ENCODE results near the gene MAP6D1.

- TF ChIP-seq EZH2 (IDR thresholded peaks at IDR 0.05; ENCODE audit: low read length, missing control alignments): no peak
- no peak for TF ChIP-seq CTCF (conservative IDR thresholded peaks at IDR 0.05 in 1 of 2, IDR thresholded peaks at IDR 0.05 in 1 of 2; ENCODE audit: low read depth in 1 of 2, low read length in 2 of 2)
Observed at GRCh38 chr3:183868796-183869195, 43.4 kb upstream of the MAP6D1 start.

Measured in fibroblast of lung (primary cell).